SH-SY5Y (cell line): ENCODE measurements around the gene CNGA3.

Source experiments
- GATA2 ChIP-seq: IDR thresholded peaks from 2 replicates; pipeline ENCODE4 v1.6.1; 2011; ENCODE audit warnings: mild to moderate bottlenecking, low read depth, low read length
- GATA3 ChIP-seq: IDR thresholded peaks from 2 replicates; pipeline ENCODE4 v1.6.1; 2011; ENCODE audit warnings: low read depth, mild to moderate bottlenecking, low read length, moderate library complexity

GRCh38 chr2:98317214-98317613 lies 29.0 kb upstream of the CNGA3 start:
- no peak for TF ChIP-seq GATA3
- no peak for TF ChIP-seq GATA2
